Esophagus muscularis mucosa (tissue), 4 donors: ENCODE results near the gene KRT25. TPM values are rescaled to one million over a fixed set of nuclear protein-coding genes. Genes with fewer than 3 reads are reported as not detected.

Source experiments
- DNase-seq: peaks from one replicate; pipeline ENCODE4 v3.0.0-alpha.2; 2017; ENCODE audit errors: extremely low spot score
- H3K27ac ChIP-seq, 4 donors: fragments of 200-600 bp; sonication (generic); replicated peaks in 1 of 4; 1 replicate in 3 of 4; 2 replicates in 1 of 4; pipeline ENCODE4 v1.5.1; 2016 to 2019; ENCODE audit warnings: mild to moderate bottlenecking in 1 of 4
- H3K27me3 ChIP-seq, 4 donors: fragments of 200-600 bp; sonication (generic); one replicate each; pipeline versions ENCODE4 v1.5.1 to v1.6.0; 2016 to 2019
- H3K36me3 ChIP-seq, 4 donors: fragments of 200-600 bp; sonication (generic); one replicate each; pipeline ENCODE4 v1.5.1; 2016 to 2019
- H3K4me1 ChIP-seq, 4 donors: fragments of 200-600 bp; sonication (generic); one replicate each; pipeline ENCODE4 v1.5.1; 2016 to 2019
- H3K4me3 ChIP-seq, 4 donors: fragments of 200-600 bp; sonication (generic); 1 replicate in 2 of 4; 2 replicates in 2 of 4; pipeline ENCODE4 v1.5.1; 2016 to 2019; ENCODE audit warnings: mild to moderate bottlenecking in 4 of 4, moderate library complexity in 1 of 4
- H3K9me3 ChIP-seq, 4 donors: fragments of 200-600 bp; sonication (generic); 1 replicate in 3 of 4; 2 replicates in 1 of 4; pipeline ENCODE4 v1.5.1; 2016 to 2019
- EP300 ChIP-seq: sonication (generic); formaldehyde crosslinking; IDR thresholded peaks from one replicate; pipeline ENCODE4 v1.6.1; 2017; ENCODE audit warnings: antibody characterized with exemption
- POLR2A ChIP-seq: fragments of 450-650 bp; IDR thresholded peaks from one replicate; pipeline ENCODE4 v1.6.1; 2017; ENCODE audit warnings: antibody characterized with exemption, moderate library complexity, mild to moderate bottlenecking, low read depth
- POLR2AphosphoS5 ChIP-seq, 2 donors: sonication (generic); formaldehyde crosslinking; IDR thresholded peaks; one replicate each; pipeline ENCODE4 v1.6.1; 2017; ENCODE audit warnings: antibody characterized with exemption in 2 of 2
- WGBS: methylation state at CpG from one replicate; pipeline ENCODE4 v1.1.5; 2018; 5-methylcytosine and 5-hydroxymethylcytosine counted together
- intact Hi-C: fragments of 100-400 bp; cut with DNase I; formaldehyde crosslinking; loops from one replicate; pipeline ENCODE4 v1.15.1; 2023
- total RNA-seq, 4 donors: library from RNA; depleted of rRNA; stranded (reverse); fragments of >200 nt; gene quantifications; one replicate each; pipeline versions ENCODE4 v1.1.0 to v1.2.1, GENCODE V29; 2016
- TF ChIP-seq, protein P1 (sequence below), 3 experiments: fragments of 200-600 bp in 2 of 3; fragments of 450-650 bp in 1 of 3; sonication (generic) in 2 of 3; IDR thresholded peaks; one replicate each; pipeline ENCODE4 v1.5.1; 2017 to 2019; ENCODE audit warnings: antibody characterized with exemption in 3 of 3, mild to moderate bottlenecking in 2 of 3, moderate library complexity in 1 of 3

The KRT25 gene
- total RNA-seq, 4 donors from 2014 or later = not detected

DNA sequence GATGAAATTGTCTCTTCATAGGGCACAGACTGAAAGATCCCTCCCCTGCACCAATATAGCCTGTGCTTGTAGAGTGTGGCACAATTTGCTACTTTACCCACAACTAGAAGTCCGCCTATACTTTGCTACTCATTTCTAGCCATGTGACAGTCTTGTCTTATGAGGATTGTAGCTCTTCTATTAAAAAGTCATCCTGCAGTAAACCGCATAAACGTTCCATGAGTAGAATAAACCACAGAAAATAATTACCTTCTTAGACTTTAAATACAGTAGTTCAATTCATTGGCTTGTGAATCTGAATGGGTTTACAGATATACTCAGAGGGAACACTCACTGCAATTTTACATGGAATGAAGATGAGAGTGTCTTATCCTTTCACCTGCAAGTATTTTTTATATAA lies 22.8 kb upstream of the KRT25 start:
- WGBS = 85% methylated on average over 3 of the region's 3 CpGs

DNA sequence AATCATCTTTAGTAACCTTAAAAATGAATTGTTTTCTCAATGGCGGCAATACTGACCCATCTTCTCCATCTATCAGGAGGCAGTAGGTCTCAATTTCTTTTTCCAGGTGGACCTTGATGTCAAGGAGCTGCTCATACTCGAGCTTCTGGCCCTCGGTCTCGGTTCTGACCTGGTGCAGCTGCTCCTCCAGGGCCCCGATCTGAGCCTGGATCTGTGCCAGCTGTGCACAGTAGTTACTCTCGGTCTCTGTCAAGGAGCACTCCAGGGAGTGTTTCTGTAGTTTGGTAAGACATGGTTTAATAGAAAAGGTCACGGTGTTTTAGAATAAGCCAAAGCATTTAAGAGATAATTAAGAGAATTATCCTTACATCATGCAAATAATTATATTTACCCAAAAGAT lies 22.3 kb upstream of the KRT25 start:
- WGBS = 62% methylated on average over 7 of the region's 7 CpGs
- no peak for DNase-seq
- TF ChIP-seq POLR2AphosphoS5 (IDR thresholded peaks at IDR 0.05) = no peak
- TF ChIP-seq POLR2A = no peak
- TF ChIP-seq, protein P1, sequence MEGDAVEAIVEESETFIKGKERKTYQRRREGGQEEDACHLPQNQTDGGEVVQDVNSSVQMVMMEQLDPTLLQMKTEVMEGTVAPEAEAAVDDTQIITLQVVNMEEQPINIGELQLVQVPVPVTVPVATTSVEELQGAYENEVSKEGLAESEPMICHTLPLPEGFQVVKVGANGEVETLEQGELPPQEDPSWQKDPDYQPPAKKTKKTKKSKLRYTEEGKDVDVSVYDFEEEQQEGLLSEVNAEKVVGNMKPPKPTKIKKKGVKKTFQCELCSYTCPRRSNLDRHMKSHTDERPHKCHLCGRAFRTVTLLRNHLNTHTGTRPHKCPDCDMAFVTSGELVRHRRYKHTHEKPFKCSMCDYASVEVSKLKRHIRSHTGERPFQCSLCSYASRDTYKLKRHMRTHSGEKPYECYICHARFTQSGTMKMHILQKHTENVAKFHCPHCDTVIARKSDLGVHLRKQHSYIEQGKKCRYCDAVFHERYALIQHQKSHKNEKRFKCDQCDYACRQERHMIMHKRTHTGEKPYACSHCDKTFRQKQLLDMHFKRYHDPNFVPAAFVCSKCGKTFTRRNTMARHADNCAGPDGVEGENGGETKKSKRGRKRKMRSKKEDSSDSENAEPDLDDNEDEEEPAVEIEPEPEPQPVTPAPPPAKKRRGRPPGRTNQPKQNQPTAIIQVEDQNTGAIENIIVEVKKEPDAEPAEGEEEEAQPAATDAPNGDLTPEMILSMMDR (IDR thresholded peaks at IDR 0.05) = no peak
- TF ChIP-seq EP300 = no peak
- Histone ChIP-seq H3K36me3 (no peaks in the 10 kb centered on the region), H3K4me3 (no peak overlapping the region), H3K27me3 (peaks cover 0 to 64% (median 13%) of the 10 kb centered on the region in 4 donors), H3K4me1 (no peaks in the 10 kb centered on the region), H3K9me3 (no peaks in the 10 kb centered on the region), H3K27ac (no peak overlapping the region)
- intact Hi-C loops = no loop called here

More for the DNA sequence above, 22.8 kb upstream of the KRT25 start:
- Histone ChIP-seq H3K36me3 (no peaks in the 10 kb centered on the region), H3K27me3 (peaks cover 0 to 63% (median 13%) of the 10 kb centered on the region in 4 donors), H3K27ac (no peak overlapping the region), H3K4me3 (no peak overlapping the region), H3K4me1 (no peaks in the 10 kb centered on the region), H3K9me3 (no peaks in the 10 kb centered on the region)
- intact Hi-C loops = no loop called here
- no peak for DNase-seq
- TF ChIP-seq, protein P1 (IDR thresholded peaks at IDR 0.05) = no peak
- TF ChIP-seq POLR2A (no peak), POLR2AphosphoS5 (IDR thresholded peaks at IDR 0.05) (no peak), EP300 (no peak)

DNA sequence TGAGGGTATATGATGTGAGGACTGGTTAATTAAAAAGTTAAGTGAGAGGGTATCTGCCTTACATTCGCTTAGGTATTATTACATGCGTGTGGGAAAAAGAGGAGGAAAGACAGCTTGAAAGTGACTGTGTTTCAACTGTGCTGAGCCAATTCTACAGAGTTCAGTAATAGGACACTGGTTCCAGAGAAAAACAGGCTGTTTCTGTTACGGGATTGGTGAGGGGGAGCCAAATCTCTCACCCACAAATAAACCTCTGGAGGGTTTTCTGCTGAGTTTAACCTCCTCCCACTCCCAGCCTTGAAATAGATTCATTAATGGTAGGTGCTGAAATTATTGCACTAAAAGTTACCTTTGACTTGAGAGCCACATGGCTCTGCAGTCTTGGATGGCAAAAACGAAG lies 20.8 kb upstream of the KRT25 start:
- 65% methylated on average over 4 of the region's 4 CpGs for WGBS
- H3K4me1 ChIP-seq = no peaks in the 10 kb centered on the region
- no peak overlapping the region for H3K4me3 ChIP-seq
- intact Hi-C loops = no loop called here
- H3K36me3 ChIP-seq = no peaks in the 10 kb centered on the region
- no peak for DNase-seq
- H3K27ac ChIP-seq = no peak overlapping the region
- peaks cover 0 to 59% (median 13%) of the 10 kb centered on the region in 4 donors for H3K27me3 ChIP-seq
- TF ChIP-seq EP300 (no peak), POLR2A (no peak)
- H3K9me3 ChIP-seq = no peaks in the 10 kb centered on the region

DNA sequence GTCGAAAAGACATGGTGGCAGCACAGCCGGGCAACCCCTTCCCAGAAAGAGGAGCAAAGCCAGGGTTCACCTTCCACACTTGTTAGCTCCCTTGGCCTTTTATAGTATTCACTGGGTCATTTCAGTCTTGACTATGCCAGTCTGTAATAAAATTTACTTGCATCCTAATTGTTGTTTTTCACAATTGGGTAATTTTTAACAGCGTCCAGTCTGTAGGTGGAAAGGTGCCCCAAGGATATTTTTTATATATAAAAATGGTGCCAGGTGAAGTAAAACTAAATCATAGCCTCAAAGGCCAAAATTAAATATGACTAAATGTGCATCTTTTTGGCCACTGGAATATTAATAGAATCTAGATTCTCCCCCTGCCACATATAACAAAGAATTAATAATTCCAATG lies 17.0 kb upstream of the KRT25 start, which contains the start of gene KRT26:
KRT26 (minus strand) TSS at position 101 of the 400 bp plus-strand sequence; CDS start at position 13, 88 bp downstream.
- no peak for TF ChIP-seq POLR2A
- TF ChIP-seq, protein P1 (IDR thresholded peaks at IDR 0.05) = no peak
- WGBS = 86% methylated on average over 3 of the region's 3 CpGs
- Histone ChIP-seq H3K9me3 (no peaks in the 10 kb centered on the region), H3K4me1 (no peaks in the 10 kb centered on the region), H3K27ac (no peak within 1 kb of the TSS), H3K4me3 (no peak within 1 kb of the TSS), H3K36me3 (no peaks in the 10 kb centered on the region), H3K27me3 (peaks cover 0 to 26% (median 0%) of the 10 kb centered on the region in 4 donors)
- intact Hi-C loops = no loop called here
- DNase-seq = no peak

DNA sequence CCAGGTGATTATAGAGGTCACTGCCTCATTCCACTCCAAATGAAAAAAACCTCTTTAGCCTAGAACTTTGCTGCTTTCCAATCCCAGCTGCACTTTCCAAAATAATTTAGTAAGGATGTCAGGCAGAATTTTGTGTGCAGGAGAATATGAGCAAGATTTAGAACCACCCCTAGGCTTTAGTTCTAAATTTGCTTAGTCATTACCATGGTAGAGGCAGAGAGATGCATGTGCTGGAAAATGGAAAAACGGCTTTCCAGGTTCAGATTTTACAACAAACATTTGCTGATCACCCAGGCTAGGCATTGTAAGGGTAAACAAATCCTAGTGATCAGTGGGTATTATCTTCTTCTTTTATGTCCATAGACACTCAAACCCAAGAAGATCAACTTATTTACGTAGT lies 10.5 kb upstream of the KRT25 start:
- H3K27me3 ChIP-seq = peaks cover 0 to 8% (median 0%) of the 10 kb centered on the region in 4 donors
- no peak overlapping the region for H3K4me3 ChIP-seq
- no peak for DNase-seq
- H3K9me3 ChIP-seq = peaks cover 0 to 33% (median 23%) of the 10 kb centered on the region in 4 donors
- intact Hi-C loops = no loop called here
- TF ChIP-seq, protein P1 (IDR thresholded peaks at IDR 0.05) = no peak
- TF ChIP-seq POLR2A = no peak
- TF ChIP-seq EP300 = no peak
- no peak for TF ChIP-seq POLR2AphosphoS5 (IDR thresholded peaks at IDR 0.05)
- no peak overlapping the region for H3K27ac ChIP-seq
- 86% methylated on average over 2 of the region's 2 CpGs for WGBS
- no peaks in the 10 kb centered on the region for H3K4me1 ChIP-seq
- H3K36me3 ChIP-seq = no peaks in the 10 kb centered on the region
